ENCODE measurements around the gene GSDME.

The GSDME gene

DNA sequence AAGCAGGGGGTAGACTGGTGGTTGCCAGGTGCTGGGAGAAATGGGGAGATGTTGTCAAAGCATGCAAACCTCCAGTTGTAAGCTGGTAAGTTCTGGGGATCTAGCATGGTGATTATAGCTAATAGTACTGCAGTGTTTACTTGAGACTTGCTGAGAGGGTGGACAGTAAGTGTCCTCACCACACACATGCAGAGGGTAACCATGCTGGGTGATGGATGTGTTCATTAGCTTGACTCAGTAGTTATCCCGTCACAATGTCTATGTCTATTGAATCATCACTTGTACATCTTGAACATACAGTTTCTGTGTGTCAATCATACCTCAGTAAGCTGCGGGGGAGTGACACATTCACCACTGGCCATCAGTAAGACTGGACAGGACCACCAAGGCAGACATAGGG is 42.1 kb downstream of the GSDME start:
- H3K27ac ChIP-seq, result no peak overlapping the region
- no peak overlapping the region for H3K4me3 ChIP-seq (ENCODE audit: low read depth in 1 of 2, low read length in 1 of 2)
- TF ChIP-seq, protein P1, sequence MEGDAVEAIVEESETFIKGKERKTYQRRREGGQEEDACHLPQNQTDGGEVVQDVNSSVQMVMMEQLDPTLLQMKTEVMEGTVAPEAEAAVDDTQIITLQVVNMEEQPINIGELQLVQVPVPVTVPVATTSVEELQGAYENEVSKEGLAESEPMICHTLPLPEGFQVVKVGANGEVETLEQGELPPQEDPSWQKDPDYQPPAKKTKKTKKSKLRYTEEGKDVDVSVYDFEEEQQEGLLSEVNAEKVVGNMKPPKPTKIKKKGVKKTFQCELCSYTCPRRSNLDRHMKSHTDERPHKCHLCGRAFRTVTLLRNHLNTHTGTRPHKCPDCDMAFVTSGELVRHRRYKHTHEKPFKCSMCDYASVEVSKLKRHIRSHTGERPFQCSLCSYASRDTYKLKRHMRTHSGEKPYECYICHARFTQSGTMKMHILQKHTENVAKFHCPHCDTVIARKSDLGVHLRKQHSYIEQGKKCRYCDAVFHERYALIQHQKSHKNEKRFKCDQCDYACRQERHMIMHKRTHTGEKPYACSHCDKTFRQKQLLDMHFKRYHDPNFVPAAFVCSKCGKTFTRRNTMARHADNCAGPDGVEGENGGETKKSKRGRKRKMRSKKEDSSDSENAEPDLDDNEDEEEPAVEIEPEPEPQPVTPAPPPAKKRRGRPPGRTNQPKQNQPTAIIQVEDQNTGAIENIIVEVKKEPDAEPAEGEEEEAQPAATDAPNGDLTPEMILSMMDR (IDR thresholded peaks at IDR 0.05), result no peak
- H3K4me1 ChIP-seq (ENCODE audit: control insufficient read depth in 1 of 2, insufficient read depth in 1 of 2, low read depth in 1 of 2, low read length in 1 of 2), result no peaks in the 10 kb centered on the region
- peaks cover 7% of the 10 kb centered on the region for H3K27me3 ChIP-seq
- no peaks in the 10 kb centered on the region for H3K9me3 ChIP-seq
- no peaks in the 10 kb centered on the region for H3K36me3 ChIP-seq

DNA sequence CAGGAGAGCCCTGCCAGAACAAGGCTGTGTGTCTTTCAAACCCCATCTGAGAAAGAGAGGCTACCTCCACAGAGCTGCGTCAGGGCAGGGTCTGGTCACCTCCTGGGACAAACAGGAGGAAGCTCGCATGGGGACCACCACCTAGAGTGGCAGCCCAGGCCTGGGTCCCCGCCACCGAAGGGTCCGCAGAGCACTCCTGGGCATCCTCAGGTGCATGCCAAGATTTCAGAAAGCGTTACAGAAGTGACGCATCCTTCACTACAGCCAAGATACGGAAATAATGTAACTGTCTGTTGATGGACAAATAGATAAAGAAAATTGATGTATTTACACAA is 42.6 kb downstream of the GSDME start:
- Histone ChIP-seq H3K27me3 (peaks cover 7% of the 10 kb centered on the region), H3K27ac (no peak overlapping the region), H3K9me3 (no peaks in the 10 kb centered on the region), H3K4me3 (ENCODE audit: low read depth in 1 of 2, low read length in 1 of 2) (no peak overlapping the region), H3K36me3 (no peaks in the 10 kb centered on the region), H3K4me1 (ENCODE audit: control insufficient read depth in 1 of 2, insufficient read depth in 1 of 2, low read depth in 1 of 2, low read length in 1 of 2) (no peaks in the 10 kb centered on the region)
- TF ChIP-seq, protein P1 (IDR thresholded peaks at IDR 0.05), result no peak

DNA sequence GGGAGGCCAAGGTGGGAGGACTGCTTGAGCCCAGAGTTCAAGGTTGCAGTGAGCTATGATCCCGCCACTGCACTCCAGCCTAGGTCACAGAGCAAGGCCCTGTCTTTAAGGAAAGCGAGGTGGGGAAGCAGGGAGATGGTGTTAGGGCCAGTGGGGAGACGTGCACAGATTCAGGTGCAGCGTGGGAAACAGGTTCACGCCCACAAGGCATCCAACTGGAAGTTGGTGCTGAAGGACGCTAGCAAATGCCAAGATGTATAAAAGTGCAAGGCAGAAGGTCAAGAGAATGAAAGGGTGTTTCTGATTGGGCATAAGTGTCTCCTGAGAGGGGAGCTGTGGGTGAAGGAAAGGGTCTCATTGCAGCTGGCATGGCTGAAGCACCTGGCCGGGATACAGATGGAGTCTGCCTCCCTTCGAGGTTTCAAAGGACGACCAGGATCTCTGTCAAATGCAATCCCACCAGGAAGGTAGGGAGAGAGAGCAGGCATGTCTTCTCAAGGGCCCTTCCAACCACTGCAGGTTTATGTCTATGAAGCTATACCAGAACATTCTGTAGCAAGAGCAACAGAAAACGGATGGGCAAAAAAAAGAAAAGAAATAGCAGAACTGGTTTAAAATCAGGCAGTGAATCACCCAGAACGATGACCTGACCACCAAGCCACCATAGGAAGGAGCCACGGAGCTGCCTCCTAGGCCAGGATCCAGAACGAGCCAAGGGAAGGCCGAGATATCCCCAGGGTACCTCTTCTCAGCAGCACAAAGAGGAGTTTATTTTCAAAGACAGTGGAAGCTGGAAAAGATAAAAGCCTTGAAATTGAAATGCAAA is 43.2 kb downstream of the GSDME start:
- TF ChIP-seq, protein P1 (IDR thresholded peaks at IDR 0.05), result no peak
- Histone ChIP-seq H3K4me3 (ENCODE audit: low read depth in 1 of 2, low read length in 1 of 2) (no peak overlapping the region), H3K27ac (no peak overlapping the region), H3K36me3 (no peaks in the 10 kb centered on the region), H3K4me1 (ENCODE audit: control insufficient read depth in 1 of 2, insufficient read depth in 1 of 2, low read depth in 1 of 2, low read length in 1 of 2) (no peaks in the 10 kb centered on the region), H3K27me3 (peaks cover 7% of the 10 kb centered on the region), H3K9me3 (no peaks in the 10 kb centered on the region)

DNA sequence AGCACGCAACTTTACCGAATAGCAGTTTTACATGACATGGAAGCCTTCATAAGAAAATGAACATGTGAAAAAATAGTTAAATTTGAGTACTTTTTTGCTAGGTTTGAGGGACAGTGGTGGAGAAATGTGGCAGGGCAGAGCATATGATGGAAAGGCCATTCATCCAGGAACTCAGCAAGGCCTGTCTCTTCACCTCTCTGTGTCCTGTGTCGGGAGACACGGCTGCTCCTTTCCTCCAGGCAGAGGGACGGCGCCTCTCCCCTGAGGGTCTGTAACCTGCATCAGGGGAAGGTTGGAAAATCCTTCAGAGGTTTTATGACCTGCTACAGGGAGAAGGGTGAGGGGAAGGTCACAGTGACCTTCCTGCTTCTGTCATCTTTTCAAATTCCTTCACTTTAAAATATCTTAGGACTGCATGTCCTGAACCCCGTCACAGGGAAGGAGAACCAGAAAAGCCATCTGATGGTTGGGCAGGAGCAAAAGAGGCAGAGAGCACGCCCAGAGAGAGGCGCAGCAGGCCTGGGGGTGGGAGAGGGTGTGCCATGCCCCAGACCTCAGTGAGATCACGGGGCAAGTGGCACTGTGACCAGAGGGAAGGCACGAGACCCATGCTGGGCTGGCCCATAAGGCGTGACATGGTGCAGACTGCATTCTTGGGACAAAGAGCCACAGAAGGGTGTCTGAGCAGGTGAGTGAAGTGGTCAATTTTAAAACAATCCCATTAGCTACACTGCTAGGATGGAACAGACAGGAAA is 44.0 kb downstream of the GSDME start:
- TF ChIP-seq, protein P1 (IDR thresholded peaks at IDR 0.05), result no peak
- H3K4me3 ChIP-seq (ENCODE audit: low read depth in 1 of 2, low read length in 1 of 2), result no peak overlapping the region
- no peaks in the 10 kb centered on the region for H3K9me3 ChIP-seq
- no peak overlapping the region for H3K27ac ChIP-seq
- H3K4me1 ChIP-seq (ENCODE audit: control insufficient read depth in 1 of 2, insufficient read depth in 1 of 2, low read depth in 1 of 2, low read length in 1 of 2), result no peaks in the 10 kb centered on the region
- H3K27me3 ChIP-seq, result peaks cover 7% of the 10 kb centered on the region
- H3K36me3 ChIP-seq, result no peaks in the 10 kb centered on the region

DNA sequence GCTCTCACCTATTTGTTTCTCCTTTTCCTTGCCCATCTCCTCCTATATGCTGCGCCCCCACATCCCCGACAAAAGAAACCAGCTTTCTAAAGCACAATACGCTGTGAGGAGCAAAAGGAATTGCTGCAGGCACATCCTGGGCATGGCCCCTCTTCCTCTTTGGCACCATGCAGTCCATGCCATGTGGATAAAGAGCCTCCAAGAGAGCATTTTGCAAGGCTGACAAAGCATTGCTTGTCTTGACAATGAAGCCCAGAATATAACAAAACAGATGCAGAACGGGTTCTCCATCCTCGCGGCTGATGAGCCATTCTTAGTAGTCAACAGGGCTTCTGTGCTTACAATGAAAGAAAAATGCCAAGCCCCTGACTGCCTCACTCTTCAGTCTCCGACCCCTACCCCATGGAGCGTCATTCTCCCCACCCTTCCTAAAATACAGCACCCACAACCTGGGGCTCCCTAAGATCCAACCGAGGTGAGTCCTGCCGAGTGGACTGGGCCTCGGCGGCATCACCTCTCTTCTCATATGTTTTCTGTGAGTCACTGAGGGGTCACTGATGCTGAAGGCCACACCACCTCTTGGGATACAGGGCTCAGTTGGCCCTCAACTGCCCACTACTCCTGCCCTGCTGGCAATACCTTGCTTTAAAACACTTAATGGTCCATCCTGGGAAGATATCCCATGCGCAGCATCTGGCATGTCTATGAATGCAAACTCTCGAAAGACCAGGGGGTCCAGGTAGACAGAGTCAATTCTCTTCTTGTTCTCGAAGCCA is 47.5 kb downstream of the GSDME start:
- Histone ChIP-seq H3K27ac (no peak overlapping the region), H3K9me3 (no peaks in the 10 kb centered on the region), H3K27me3 (peaks cover 19% of the 10 kb centered on the region), H3K36me3 (no peaks in the 10 kb centered on the region), H3K4me1 (ENCODE audit: control insufficient read depth in 1 of 2, insufficient read depth in 1 of 2, low read depth in 1 of 2, low read length in 1 of 2) (no peaks in the 10 kb centered on the region), H3K4me3 (ENCODE audit: low read depth in 1 of 2, low read length in 1 of 2) (no peak overlapping the region)
- TF ChIP-seq, protein P1 (IDR thresholded peaks at IDR 0.05), result no peak

Measured in neutrophil (primary cell).